ENCODE results near the gene TCP11L2.

DNA sequence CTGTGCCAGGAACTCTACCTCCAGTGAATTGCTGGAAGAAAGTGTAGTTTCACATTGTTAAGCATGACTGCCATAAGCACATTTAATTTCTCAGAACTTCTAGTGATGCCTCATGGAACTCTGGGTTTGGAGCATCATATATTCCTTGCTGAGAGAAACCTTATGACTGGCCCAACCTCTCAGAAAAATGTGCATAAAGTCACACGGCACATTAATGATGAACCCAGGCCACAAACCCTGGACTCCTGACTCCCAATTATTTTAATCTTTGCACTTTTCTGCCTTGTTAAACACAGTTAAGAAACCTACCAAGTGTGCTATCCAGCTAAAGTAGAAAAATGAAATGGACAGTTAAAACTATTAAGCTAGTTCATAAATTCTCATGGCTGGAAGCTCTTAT, 5.6 kb downstream of the TCP11L2 start:
- TF ChIP-seq, protein P1, sequence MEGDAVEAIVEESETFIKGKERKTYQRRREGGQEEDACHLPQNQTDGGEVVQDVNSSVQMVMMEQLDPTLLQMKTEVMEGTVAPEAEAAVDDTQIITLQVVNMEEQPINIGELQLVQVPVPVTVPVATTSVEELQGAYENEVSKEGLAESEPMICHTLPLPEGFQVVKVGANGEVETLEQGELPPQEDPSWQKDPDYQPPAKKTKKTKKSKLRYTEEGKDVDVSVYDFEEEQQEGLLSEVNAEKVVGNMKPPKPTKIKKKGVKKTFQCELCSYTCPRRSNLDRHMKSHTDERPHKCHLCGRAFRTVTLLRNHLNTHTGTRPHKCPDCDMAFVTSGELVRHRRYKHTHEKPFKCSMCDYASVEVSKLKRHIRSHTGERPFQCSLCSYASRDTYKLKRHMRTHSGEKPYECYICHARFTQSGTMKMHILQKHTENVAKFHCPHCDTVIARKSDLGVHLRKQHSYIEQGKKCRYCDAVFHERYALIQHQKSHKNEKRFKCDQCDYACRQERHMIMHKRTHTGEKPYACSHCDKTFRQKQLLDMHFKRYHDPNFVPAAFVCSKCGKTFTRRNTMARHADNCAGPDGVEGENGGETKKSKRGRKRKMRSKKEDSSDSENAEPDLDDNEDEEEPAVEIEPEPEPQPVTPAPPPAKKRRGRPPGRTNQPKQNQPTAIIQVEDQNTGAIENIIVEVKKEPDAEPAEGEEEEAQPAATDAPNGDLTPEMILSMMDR (IDR thresholded peaks at IDR 0.05; ENCODE audit: insufficient read depth, low read length) = no peak
- TF ChIP-seq, protein P2, sequence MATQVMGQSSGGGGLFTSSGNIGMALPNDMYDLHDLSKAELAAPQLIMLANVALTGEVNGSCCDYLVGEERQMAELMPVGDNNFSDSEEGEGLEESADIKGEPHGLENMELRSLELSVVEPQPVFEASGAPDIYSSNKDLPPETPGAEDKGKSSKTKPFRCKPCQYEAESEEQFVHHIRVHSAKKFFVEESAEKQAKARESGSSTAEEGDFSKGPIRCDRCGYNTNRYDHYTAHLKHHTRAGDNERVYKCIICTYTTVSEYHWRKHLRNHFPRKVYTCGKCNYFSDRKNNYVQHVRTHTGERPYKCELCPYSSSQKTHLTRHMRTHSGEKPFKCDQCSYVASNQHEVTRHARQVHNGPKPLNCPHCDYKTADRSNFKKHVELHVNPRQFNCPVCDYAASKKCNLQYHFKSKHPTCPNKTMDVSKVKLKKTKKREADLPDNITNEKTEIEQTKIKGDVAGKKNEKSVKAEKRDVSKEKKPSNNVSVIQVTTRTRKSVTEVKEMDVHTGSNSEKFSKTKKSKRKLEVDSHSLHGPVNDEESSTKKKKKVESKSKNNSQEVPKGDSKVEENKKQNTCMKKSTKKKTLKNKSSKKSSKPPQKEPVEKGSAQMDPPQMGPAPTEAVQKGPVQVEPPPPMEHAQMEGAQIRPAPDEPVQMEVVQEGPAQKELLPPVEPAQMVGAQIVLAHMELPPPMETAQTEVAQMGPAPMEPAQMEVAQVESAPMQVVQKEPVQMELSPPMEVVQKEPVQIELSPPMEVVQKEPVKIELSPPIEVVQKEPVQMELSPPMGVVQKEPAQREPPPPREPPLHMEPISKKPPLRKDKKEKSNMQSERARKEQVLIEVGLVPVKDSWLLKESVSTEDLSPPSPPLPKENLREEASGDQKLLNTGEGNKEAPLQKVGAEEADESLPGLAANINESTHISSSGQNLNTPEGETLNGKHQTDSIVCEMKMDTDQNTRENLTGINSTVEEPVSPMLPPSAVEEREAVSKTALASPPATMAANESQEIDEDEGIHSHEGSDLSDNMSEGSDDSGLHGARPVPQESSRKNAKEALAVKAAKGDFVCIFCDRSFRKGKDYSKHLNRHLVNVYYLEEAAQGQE (IDR thresholded peaks at IDR 0.05; ENCODE audit: insufficient replicate concordance, low read depth) = no peak
- TF ChIP-seq POLR2AphosphoS5 (IDR thresholded peaks at IDR 0.05; ENCODE audit: low read depth) (no peak), GABPA (IDR thresholded peaks at IDR 0.05; ENCODE audit: low read depth) (no peak)

All from HL-60 (cell line).